Stimulated activated CD8-positive, alpha-beta memory T cell treated with anti-CD3 and anti-CD28 coated beads, Interleukin-7, amount 100 ng/mL, for 24 hours (primary cell): ENCODE results near the gene RBSN.
"Not testable (repeated sequence)": the region's sequence is repeated elsewhere in the genome, so short reads cannot be mapped to it uniquely, and the experiment has no call there.

ENCODE experiments used
- DNase-seq: peaks from one replicate; pipeline ENCODE4 v3.0.0-alpha.2; 2020; ENCODE audit warnings: low read depth

Gene RBSN

GRCh38 chr3:15098503-15099363 is at the start of gene RBSN:
RBSN (minus strand) TSS chr3:15099148; CDS start chr3:15096120, 3,028 bp downstream.
- peak; percentile 88 for DNase-seq

- no peak for DNase-seq
Observed at GRCh38 chr3:15148614-15149013, 49.7 kb upstream of the RBSN start.

GRCh38 chr3:15136885-15137284 is 37.9 kb upstream of the RBSN start:
- not testable (repeated sequence) for DNase-seq

GRCh38 chr3:15134968-15135367 is 36.0 kb upstream of the RBSN start:
- not testable (repeated sequence) for DNase-seq

GRCh38 chr3:15128403-15128802 is 29.5 kb upstream of the RBSN start:
- DNase-seq, result not testable (repeated sequence)

GRCh38 chr3:15126975-15127374 is 28.0 kb upstream of the RBSN start:
- DNase-seq, result not testable (repeated sequence)

GRCh38 chr3:15122398-15122797 is 23.4 kb upstream of the RBSN start:
- no peak for DNase-seq

- DNase-seq, result no peak
Observed at GRCh38 chr3:15121936-15122335, 23.0 kb upstream of the RBSN start.

GRCh38 chr3:15120986-15121385 is 22.0 kb upstream of the RBSN start:
- DNase-seq, result no peak

- DNase-seq, result no peak
Observed at GRCh38 chr3:15117011-15117410, 18.1 kb upstream of the RBSN start.

GRCh38 chr3:15116032-15116669 is 17.2 kb upstream of the RBSN start:
- no peak for DNase-seq

- no peak for DNase-seq
Observed at GRCh38 chr3:15114466-15115358, 15.8 kb upstream of the RBSN start.

GRCh38 chr3:15113884-15114283 is 14.9 kb upstream of the RBSN start:
- DNase-seq, result no peak

- no peak for DNase-seq
Observed at GRCh38 chr3:15113471-15113870, 14.5 kb upstream of the RBSN start.

- no peak for DNase-seq
Observed at GRCh38 chr3:15112011-15112410, 13.1 kb upstream of the RBSN start.

GRCh38 chr3:15110206-15110605 is 11.3 kb upstream of the RBSN start:
- no peak for DNase-seq

- DNase-seq, result no peak
Observed at GRCh38 chr3:15108869-15109268, 9.9 kb upstream of the RBSN start.

GRCh38 chr3:15108082-15108545 is 9.2 kb upstream of the RBSN start:
- DNase-seq, result peak; percentile 53

- no peak for DNase-seq
Observed at GRCh38 chr3:15107075-15107947, 8.4 kb upstream of the RBSN start.

GRCh38 chr3:15102836-15103235 is 3.9 kb upstream of the RBSN start:
- no peak for DNase-seq

- DNase-seq, result no peak
Observed at GRCh38 chr3:15102256-15102655, 3.3 kb upstream of the RBSN start.
